Epithelial cell of proximal tubule (primary cell): Measurements from ENCODE around the gene LEMD2. TPM values are rescaled to one million over a fixed set of nuclear protein-coding genes. Genes with fewer than 3 reads are reported as not detected.

Experiments used
- DNase-seq: peaks from one replicate; pipeline ENCODE4 v3.0.0-alpha.2; 2011; ENCODE audit warnings: low read depth
- H3K4me3 ChIP-seq: 2 replicates; pipeline ENCODE4 v1.5.1; 2011; ENCODE audit warnings: low read depth, mild to moderate bottlenecking, low read length
- total RNA-seq: library from RNA; depleted of rRNA; stranded (reverse); fragments of >200 nt; gene quantifications from 2 replicates; pipeline ENCODE4 v1.2.3, GENCODE V29; 2015
- TF ChIP-seq, protein P1 (sequence below): conservative IDR thresholded peaks from 2 replicates; pipeline ENCODE4 v1.5.1; 2012; ENCODE audit warnings: low read depth, mild to moderate bottlenecking, low read length

Gene LEMD2
- total RNA-seq, 1 donor from 2014 or later = 42.0 TPM

DNA sequence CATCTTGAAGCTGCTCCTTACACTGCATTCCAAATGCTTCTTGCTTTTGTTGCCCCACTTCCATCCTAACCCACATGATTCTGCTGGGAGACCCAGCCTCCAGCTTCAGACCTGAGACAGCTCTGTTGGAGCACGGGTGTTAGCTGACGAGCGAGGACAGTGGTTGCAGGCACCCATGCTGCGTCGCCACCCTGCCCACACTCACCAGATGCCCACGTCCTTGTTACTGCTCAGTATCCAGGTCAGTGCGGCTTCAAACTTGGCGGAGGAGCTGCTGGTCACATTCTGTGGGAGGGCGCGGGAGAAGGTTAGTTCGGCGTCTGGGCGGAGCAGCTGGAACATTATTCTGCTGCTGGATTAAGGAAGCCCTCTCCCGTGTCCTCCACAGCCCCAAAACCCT lies 9.0 kb downstream of the LEMD2 start:
- no peak for DNase-seq
- TF ChIP-seq, protein P1, sequence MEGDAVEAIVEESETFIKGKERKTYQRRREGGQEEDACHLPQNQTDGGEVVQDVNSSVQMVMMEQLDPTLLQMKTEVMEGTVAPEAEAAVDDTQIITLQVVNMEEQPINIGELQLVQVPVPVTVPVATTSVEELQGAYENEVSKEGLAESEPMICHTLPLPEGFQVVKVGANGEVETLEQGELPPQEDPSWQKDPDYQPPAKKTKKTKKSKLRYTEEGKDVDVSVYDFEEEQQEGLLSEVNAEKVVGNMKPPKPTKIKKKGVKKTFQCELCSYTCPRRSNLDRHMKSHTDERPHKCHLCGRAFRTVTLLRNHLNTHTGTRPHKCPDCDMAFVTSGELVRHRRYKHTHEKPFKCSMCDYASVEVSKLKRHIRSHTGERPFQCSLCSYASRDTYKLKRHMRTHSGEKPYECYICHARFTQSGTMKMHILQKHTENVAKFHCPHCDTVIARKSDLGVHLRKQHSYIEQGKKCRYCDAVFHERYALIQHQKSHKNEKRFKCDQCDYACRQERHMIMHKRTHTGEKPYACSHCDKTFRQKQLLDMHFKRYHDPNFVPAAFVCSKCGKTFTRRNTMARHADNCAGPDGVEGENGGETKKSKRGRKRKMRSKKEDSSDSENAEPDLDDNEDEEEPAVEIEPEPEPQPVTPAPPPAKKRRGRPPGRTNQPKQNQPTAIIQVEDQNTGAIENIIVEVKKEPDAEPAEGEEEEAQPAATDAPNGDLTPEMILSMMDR = no peak

DNA sequence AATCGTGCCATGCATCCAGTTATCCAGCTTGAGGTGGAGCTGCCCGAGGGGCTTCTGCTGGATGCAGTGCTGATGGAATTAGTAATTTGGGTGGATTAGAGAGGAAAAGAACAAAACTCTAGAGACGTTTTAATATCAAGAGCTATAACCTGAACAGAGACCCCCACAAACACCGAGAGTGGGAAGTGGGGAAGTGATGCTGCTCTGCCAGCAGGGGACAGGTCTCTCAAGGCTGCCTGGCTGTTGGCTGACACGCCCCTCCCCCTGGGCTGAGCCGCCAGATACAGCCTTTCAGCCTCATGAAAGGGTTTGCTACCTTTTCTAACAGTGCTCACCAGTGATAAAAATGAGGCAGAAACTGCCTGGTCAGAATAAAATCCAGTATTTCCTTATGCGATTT lies 9.6 kb downstream of the LEMD2 start:
- TF ChIP-seq, protein P1 = peak; percentile 14
- H3K4me3 ChIP-seq = no peak overlapping the region
- DNase-seq = no peak

More for the DNA sequence above, 9.0 kb downstream of the LEMD2 start:
- no peak overlapping the region for H3K4me3 ChIP-seq

DNA sequence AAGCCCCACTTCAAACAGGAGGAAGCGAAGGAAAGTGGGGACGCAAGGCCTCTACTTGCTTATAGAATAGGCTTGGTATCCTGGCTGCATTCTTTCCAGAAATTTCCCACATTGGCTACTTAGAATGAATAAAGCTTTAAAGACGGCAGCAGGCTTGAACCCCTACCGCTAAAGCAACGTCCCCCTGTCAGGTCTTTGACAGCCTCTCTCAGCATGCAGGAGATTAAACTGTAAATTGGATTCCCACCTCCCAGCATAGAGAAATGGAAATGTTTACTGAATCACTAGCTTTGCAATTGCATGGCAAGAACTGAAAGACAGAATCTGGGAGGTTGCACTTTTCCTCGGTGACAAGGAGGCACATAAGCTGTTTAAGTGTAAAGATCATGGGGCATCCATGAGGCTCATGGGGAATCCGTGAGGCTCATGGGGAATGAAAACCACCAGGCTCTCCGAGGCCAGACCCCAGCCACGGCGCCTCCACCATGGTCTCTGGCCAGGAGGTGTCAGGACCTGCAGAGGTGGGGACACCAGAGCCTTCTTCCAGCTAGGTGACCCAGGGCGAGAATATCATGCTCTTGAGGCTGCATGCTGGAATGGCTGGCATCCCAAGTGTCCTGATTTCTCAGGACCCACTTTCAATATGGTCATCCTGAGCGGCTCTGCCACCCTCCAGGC lies 10.3 kb downstream of the LEMD2 start:
- TF ChIP-seq, protein P1 = no peak
- DNase-seq = no peak
- no peak overlapping the region for H3K4me3 ChIP-seq

DNA sequence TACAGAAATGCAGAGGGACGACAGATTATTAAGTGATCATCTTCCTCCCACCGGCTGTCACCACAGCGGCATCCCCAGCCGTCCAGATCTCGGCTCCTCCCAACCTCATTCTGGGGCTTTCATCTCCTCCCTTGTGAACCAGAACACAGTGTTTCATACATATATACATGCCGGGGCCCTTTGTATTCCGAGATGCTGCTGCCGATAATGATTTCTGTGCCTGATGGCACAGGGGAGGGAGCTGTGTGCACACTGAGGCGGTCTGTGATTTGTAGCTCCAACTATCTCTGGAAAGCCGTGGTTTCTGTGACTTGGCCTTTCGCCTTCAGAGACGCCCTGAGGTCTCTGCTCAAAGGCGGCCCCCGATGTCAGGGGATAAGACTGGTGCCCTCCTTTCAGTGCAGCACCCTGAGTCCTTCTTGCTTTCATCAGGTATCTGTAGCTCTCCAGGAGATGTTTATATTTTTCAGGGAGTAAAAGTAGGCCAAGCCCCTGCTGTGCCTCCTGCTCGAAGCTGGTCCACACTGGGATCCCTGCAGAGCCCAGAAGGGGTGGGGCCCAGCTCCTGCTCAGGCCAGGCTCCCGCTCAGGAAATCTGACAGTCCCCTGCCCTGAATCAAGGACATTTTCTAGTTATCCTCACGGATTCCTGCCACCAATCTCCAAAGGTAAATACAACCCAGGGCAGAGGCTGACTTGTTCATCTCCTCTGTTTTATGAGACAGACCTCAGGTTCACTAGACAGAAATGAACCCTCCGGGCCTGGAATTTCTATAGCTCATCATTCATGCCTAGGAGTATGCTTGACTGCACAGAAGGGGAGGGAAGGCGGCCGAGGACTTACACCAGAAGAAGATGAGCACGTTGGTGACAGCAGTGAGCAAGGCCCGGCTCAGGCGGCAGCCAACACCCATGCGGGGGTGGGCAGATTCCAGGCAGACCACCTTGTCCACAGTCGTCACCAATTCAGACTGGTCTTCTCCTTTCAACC lies 11.2 kb downstream of the LEMD2 start:
- TF ChIP-seq, protein P1 = no peak
- DNase-seq = no peak
- no peak overlapping the region for H3K4me3 ChIP-seq

DNA sequence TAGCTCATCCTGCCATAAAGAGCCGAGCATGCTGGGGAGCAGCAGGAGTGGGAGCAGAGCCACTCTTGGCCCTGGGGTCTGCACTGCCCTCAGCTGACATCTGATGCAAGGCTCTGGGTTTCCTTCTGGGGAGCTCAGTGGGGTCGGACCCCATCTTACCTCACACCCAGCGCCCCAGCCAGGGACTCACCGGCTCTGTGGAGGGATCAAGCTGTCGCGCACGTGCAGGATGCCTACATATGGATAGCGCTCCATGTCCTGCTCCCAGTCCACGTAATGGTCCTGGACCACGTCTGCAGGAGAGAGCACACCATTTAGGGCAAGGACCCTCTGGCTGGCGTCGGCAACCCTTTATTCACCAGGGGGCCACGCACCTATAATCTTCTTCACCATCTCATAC lies 12.2 kb downstream of the LEMD2 start:
- no peak overlapping the region for H3K4me3 ChIP-seq
- DNase-seq = no peak
- TF ChIP-seq, protein P1 = no peak

DNA sequence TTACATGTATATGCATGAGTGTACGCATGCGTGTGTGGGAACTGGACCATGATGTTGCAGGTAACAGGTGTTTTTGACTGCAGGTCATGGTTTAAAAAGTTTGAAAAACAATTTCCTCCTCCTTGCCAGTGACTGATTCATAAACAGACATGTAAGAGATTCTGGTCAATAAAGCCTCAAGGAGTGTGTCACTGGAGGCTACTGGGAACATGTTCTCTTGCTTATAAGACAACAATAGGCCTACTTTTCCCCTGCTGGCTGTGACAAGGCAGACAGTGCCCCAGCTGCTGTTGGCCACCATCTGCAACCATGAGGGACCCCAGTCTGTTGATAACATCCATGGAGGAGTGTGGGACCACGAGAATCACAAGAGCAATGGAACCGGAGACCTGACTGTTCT lies 12.7 kb downstream of the LEMD2 start:
- H3K4me3 ChIP-seq = no peak overlapping the region
- TF ChIP-seq, protein P1 = no peak
- DNase-seq = no peak
